GM08714 (cell line): Measurements from ENCODE around the gene C11orf24.
"Not testable (repeated sequence)": the region's sequence is repeated elsewhere in the genome, so short reads cannot be mapped to it uniquely, and the experiment has no call there.

Source experiments
- H3K4me3 ChIP-seq: fragments of 200-500 bp; sonication (Bioruptor generic); 2 replicates; pipeline ENCODE4 v1.5.1; 2014; ENCODE audit warnings: mild to moderate bottlenecking, low read length, inconsistent platforms
- ZNF274 ChIP-seq: IDR thresholded peaks from 2 replicates; pipeline ENCODE4 v1.6.1; 2012; ENCODE audit warnings: mild to moderate bottlenecking, low read depth, low read length

The C11orf24 gene

DNA sequence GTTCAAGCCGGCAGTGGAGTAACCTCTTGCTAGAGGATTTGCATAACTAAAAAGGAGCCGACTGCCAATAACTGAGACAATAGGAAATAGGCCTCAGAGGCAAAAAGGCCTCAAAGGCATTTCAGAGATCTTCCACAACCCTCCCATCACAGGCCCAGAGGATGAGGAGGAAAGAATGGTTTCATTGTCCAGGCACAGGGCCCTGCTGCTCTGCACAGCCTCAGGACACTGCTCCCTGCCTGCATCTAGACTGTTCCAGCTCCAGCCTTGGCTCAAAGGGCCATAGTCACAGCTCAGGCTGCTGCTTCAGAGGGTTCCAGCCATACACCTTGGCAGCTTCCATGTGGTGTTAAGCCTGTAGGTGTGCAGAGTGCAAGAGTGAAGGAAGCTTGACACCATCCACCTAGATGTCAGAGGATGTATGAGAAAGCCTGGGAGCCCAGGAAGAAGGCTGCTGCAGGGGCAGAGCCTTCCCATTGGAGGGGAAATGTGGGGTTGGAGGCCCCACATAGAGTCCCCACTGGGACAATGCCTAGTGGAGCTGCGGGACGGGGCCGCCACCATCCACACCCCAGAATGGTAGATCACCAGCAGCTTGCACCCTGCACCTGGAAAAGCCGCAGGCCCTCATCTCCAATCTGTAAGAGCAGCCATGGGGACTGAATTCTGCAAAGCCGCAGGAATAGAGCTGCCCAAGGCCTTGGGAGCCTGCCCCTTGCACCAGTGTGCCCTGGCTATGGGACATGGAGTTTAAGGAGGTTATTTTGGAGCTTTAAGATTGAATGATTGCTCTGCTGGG lies 32.4 kb upstream of the C11orf24 start:
- no peak for TF ChIP-seq ZNF274
- no peak overlapping the region for H3K4me3 ChIP-seq

GRCh38 chr11:68303083-68303482 lies 31.3 kb upstream of the C11orf24 start:
- TF ChIP-seq ZNF274 = no peak
- H3K4me3 ChIP-seq = no peak overlapping the region

DNA sequence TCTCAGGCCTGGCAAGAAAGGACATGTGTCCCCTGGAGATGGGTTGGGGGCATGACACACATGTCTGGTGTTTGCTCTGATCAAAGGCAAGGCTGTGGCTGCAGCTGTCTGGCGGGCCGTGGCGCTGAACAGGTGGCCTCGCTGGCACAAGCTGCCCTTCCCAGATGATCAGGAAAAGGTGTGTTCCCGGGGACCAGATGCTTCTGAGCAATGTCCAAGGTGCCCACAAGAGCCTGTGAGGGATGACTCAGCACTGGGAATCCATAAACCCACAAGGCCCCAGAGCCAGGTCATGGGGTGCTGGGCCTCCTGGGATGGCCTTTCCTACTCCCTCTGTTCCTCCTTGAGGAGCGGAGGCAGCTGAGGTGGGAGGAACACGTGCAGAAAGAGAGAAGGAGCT lies 30.9 kb upstream of the C11orf24 start:
- TF ChIP-seq ZNF274 = no peak

GRCh38 chr11:68302256-68302655 lies 30.5 kb upstream of the C11orf24 start:
- no peak overlapping the region for H3K4me3 ChIP-seq
- TF ChIP-seq ZNF274 = no peak

More for the DNA sequence above, 30.9 kb upstream of the C11orf24 start:
- no peak overlapping the region for H3K4me3 ChIP-seq

DNA sequence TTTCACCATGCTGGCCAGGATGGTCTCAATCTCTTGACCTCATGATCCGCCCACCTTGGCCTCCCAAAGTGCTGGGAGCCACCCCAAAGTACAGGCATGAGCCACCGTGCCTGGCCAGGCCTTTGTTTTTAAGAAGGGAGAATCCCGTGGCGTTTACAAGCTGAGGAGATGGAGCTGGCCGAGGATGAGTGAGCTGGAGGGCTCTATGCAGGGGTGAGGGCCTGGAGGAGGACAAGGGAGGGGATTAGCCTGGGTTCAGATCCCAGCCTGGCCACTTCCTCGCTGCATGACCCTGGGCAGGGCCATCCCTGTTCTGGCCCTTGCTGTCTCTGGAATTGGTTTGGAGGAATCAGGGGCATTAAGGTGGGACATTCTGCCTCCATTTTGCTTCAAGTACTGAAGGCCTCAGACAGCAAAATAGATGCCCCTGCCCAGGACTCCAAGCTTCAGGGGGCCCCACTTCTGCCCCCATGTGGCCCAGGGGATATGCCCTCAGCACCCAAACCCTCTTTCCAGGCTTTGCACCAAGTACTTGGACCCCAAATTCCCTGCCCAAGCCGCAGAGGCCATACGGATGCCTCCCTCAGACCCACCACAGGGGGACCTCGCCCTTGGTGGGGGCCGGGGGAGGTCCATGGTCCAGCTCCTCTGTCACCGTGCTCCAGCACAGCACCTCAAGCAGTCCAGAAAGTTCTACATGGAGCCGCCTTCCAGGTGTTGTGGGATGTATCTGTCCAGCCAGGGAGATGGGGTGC lies 28.5 kb upstream of the C11orf24 start:
- no peak for TF ChIP-seq ZNF274
- H3K4me3 ChIP-seq = no peak overlapping the region

DNA sequence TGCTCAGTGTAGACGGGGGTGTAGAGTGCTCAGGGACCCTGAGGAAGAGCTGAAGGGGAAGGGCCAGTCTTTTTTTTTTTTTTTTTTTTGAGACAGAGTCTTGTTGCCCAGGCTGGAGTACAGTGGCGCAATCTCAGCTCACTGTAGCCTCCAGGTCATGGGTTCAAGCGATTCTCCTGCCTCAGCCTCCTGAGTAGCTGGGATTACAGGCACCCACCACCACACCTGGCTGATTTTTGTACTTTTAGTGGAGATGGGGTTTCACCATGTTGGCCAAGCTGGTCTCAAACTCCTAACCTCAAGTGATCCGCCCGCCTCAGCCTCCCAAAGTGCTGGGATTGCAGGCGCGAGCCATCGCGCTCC lies 27.7 kb upstream of the C11orf24 start:
- not testable (repeated sequence) for H3K4me3 ChIP-seq

DNA sequence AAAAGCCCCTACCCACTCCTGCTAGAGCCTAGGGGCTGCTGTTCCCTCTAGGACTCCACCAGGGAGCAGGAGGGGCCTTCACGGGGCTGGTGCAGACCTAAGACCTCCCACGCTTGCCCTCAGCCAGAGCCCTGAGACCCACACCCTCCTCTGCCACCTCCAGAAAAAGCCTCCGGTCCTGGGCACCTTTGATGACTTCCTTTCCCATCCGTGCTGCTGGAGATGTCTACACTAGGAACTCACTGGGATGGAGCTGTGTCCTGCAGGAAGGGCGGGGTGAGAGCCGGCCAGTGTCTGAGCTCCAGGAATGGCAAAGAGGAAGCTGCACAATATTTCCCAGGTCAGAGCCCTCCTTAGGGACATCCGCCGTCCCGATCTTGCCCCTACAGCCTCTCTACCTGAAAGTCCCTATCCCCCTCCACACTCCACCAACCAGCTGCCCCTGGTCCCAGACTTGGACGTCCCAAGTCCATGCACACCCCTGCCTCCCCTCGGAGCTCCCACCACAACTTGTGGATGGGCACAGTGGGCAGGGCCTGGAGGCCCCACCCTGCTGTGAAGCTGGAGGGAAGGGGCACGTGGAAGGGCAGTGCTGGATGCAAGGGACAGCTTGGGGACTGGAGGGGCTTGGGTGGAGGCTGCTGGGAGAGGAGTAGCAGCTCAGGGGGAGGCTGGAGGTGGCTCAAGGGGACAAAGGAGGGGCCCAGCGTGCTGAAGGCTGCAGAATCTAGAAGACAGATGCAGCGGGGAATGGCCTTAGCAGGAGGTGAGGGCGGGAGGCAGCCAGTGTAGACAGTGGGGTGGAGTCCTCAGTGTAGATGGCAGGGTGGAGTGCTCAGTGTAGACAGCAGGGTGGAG lies 27.1 kb upstream of the C11orf24 start:
- TF ChIP-seq ZNF274 = no peak
- H3K4me3 ChIP-seq = no peak overlapping the region

- TF ChIP-seq ZNF274 = no peak
- H3K4me3 ChIP-seq = no peak overlapping the region
These were observed 26.3 kb upstream of the C11orf24 start for GRCh38 chr11:68297812-68298658.

- H3K4me3 ChIP-seq = no peak overlapping the region
- no peak for TF ChIP-seq ZNF274
These were observed 25.7 kb upstream of the C11orf24 start for GRCh38 chr11:68297494-68297811.

GRCh38 chr11:68297052-68297378 lies 25.2 kb upstream of the C11orf24 start:
- no peak for TF ChIP-seq ZNF274
- H3K4me3 ChIP-seq = no peak overlapping the region

DNA sequence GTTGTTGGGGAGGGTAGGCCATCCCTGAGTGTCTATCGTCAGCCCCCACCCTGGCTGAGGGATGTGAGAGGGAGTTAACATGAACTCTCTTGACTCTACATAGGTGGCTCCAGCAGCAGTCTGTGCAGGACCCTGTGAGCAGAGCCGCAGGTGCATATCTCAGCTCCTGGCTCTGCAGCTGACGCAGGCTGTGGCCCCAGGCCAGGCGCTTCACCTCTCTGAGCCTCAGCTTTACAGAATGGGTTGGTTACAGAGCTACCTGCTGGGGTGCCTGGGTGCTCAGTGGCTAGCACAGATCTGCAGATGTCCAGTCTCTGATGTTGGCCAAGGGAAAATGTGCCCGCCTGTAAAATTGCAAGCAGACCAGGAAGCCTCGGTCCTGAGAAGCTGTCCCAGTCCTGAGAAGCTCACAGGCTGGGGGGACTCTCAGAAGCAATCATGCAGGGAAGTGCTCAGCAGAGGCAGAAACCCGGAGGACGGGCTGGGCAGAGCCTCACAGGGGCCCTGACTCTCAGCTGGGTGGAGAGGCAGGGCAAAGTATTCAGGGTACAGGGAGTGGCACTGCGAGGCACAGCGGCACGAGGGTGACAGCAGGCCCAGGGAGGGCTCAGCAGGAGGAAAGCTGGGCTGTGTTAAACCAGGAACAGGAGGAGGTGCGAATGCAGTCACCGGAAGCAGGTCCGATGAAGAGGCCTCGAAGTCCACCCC lies 24.7 kb upstream of the C11orf24 start:
- no peak for TF ChIP-seq ZNF274
- H3K4me3 ChIP-seq = no peak overlapping the region

GRCh38 chr11:68295940-68296339 lies 24.2 kb upstream of the C11orf24 start:
- H3K4me3 ChIP-seq = no peak overlapping the region
- no peak for TF ChIP-seq ZNF274

- TF ChIP-seq ZNF274 = no peak
- no peak overlapping the region for H3K4me3 ChIP-seq
These were observed 23.5 kb upstream of the C11orf24 start for GRCh38 chr11:68295271-68295670.
